Neural cell (in vitro differentiated cells): ENCODE data around the gene C1orf21.

ENCODE experiments used
- CTCF ChIP-seq: fragments of 450-650 bp; IDR thresholded peaks from 2 replicates; pipeline ENCODE4 v1.5.1; 2014; ENCODE audit warnings: antibody characterized with exemption, mild to moderate bottlenecking, moderate library complexity; ENCODE audit not compliant: poor library complexity, severe bottlenecking
- EZH2 ChIP-seq: fragments of 200-600, 300-800 bp; shearing (Covaris generic), sonication (generic); IDR thresholded peaks from 2 replicates; pipeline ENCODE4 v1.6.1; 2014; ENCODE audit warnings: antibody characterized with exemption, low read length, borderline replicate concordance, mild to moderate bottlenecking; ENCODE audit not compliant: insufficient read depth, poor library complexity, severe bottlenecking
- POLR2AphosphoS5 ChIP-seq: IDR thresholded peaks from 2 replicates; pipeline ENCODE4 v1.6.1; 2012
- TAF1 ChIP-seq: IDR thresholded peaks from 2 replicates; pipeline ENCODE4 v1.6.1; 2012; ENCODE audit warnings: low read depth

GRCh38 chr1:184367427-184368038 is 19.3 kb upstream of the C1orf21 start:
- no peak for TF ChIP-seq CTCF
- TF ChIP-seq EZH2 = no peak
- no peak for TF ChIP-seq POLR2AphosphoS5
- TF ChIP-seq TAF1 = no peak
